ENCODE data around the gene ZNF276.
"Not testable (repeated sequence)": the region's sequence is repeated elsewhere in the genome, so short reads cannot be mapped to it uniquely, and the experiment has no call there.

Gene ZNF276

DNA sequence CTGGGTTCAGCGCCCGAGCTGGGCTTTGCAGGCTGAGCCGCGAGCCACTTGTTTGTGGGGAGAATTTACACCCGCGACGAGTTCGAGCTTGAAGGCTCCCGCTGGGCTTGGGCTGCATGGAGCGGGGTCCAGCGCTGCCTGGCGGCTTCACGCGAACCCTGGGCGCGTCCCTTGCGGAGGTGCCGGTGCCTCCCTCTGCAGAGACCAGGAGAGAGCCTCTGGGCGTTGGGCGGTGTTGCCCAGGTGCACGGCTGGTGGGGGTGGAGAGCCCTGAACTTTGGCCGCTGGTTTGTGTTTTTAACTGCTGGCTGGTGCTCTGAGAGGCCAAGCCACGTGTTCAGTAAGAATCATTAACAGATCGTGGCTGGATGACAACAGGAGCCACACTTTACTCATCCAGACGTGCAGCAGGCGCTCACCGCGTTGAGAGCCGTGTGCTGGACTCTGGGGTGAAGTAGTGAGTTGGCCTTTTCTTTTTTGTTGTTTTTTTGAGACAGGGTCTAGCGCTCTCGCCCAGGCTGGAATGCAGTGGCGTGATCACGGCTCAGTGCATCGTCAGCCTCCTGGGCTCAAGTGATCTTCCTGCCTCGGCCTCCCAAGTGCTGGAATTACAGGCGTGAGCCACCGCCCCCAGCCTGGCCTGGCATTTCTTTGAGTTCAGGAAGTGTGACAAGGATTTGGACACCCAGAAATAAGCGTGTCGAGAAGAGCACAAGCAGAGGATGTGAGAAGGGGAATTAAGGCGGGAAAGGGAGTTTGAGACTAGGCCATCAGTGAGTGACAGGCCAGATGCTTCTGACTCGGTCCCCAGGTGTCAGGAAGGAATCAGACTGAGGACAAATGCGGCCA lies 34.0 kb upstream of the ZNF276 start:
- TF ChIP-seq, protein P1, sequence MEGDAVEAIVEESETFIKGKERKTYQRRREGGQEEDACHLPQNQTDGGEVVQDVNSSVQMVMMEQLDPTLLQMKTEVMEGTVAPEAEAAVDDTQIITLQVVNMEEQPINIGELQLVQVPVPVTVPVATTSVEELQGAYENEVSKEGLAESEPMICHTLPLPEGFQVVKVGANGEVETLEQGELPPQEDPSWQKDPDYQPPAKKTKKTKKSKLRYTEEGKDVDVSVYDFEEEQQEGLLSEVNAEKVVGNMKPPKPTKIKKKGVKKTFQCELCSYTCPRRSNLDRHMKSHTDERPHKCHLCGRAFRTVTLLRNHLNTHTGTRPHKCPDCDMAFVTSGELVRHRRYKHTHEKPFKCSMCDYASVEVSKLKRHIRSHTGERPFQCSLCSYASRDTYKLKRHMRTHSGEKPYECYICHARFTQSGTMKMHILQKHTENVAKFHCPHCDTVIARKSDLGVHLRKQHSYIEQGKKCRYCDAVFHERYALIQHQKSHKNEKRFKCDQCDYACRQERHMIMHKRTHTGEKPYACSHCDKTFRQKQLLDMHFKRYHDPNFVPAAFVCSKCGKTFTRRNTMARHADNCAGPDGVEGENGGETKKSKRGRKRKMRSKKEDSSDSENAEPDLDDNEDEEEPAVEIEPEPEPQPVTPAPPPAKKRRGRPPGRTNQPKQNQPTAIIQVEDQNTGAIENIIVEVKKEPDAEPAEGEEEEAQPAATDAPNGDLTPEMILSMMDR (conservative IDR thresholded peaks at IDR 0.05), result no peak
- H3K27ac ChIP-seq, result peak overlapping the region; percentile 59

DNA sequence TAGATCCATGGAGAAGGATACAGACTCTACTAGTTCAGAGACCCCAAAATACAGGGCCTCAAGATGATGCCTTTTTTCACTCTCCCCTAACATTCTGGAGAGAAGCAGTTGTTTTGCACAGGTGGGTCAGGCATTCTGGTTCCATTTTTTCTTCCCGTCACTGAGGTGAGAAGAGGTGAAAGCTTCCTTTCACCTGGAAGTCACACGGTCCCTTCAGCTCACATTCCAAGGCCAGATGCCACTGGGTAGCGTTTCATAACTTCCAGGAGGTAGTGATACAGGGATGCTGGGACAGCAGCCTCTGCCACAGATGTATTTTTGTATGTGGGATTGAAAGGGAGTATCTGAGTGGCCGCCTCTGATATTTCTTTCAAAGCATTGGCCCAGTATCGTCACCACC lies 32.9 kb upstream of the ZNF276 start:
- no peak overlapping the region for H3K27ac ChIP-seq
- TF ChIP-seq, protein P1 (conservative IDR thresholded peaks at IDR 0.05), result no peak

DNA sequence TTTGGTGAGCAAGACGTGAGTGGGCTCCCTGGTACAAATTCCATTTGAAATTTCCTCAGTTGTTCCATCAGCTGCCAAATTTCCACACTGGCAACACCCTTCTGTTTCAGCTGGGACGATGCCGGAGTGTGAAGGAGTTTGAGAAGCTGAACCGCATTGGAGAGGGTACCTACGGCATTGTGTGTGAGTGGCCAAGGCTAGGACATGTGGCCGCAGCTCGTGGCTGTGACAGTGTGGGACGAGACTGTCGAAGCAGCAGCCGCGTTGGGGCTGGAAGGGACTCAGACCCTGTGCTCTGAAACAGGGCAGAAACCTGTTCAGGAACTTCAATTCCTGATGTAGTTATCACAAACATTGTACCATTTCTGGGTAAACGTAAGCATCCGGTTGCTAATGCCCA lies 32.2 kb upstream of the ZNF276 start:
- H3K27ac ChIP-seq, result no peak overlapping the region
- TF ChIP-seq, protein P1 (conservative IDR thresholded peaks at IDR 0.05), result no peak

DNA sequence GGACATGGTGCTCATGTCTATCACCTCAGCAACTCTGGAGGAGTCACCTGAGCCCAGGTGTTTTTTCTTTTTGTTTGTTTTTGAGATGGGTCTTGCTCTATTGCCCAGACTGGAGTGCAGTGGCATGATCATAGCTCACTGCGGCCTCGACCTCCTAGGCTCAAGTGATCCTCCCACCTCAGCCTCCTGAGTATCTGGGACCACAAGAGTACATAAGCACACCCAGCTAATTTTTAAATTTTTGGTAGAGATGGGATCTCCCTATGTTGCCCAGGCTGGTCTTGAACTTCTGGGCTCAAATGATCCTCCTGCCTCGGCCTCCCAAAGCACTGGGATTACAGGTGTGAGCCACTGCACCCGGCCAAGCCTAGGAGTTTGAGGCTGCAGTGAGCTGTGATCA lies 31.7 kb upstream of the ZNF276 start:
- H3K27ac ChIP-seq, result not testable (repeated sequence)

DNA sequence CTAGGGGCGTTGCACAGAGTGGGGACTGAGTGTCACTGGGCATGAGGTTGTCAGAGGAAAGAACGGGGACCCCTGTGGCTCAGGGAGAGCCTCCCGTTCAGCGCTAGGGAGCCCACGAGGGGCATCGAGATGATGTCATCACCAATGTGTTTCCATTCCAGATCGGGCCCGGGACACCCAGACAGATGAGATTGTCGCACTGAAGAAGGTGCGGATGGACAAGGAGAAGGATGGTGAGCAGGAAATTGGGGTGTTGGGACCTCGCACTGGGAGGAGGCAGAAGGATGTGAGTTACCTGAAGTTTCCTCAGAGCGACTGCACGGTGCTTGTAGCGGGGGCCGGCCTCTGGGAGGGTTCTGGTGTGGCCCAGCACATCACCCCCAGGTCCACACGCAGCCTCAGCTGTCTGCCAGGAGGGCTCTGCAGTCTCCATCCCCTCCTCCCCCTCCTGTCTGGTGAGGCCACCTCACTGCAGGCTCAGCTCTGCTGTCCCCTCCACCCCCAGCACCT lies 30.9 kb upstream of the ZNF276 start:
- no peak overlapping the region for H3K27ac ChIP-seq
- TF ChIP-seq, protein P1 (conservative IDR thresholded peaks at IDR 0.05), result no peak

DNA sequence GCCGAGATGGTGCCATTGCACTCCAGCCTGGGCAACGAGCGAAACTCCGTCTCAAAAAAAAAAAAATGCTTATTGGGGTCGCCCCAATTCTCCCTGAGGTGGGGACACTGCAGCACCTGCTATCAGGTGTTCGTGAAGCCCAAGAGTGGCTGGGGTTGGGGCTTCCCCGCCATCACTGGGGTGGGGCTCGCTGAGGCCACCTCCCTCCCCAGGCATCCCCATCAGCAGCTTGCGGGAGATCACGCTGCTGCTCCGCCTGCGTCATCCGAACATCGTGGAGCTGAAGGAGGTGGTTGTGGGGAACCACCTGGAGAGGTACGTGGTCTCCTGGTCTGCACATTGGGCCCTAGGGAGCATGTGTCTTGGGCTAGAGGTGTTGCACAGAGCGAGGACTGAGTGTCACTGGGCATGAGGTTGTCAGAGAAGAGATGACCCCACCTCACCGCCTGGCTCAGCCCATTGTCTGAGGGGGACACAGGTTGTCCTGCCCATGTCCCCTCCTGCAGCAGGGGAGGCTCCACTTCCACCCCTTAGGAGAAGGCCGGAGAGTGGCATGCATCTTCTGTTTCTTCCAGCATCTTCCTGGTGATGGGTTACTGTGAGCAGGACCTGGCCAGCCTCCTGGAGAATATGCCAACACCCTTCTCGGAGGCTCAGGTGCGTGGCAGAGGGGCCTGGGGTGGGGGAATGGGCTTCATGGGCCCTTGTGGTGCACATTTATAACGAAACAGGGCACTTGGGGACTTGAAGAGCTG lies 29.9 kb upstream of the ZNF276 start:
- no peak overlapping the region for H3K27ac ChIP-seq
- TF ChIP-seq, protein P1 (conservative IDR thresholded peaks at IDR 0.05), result no peak

DNA sequence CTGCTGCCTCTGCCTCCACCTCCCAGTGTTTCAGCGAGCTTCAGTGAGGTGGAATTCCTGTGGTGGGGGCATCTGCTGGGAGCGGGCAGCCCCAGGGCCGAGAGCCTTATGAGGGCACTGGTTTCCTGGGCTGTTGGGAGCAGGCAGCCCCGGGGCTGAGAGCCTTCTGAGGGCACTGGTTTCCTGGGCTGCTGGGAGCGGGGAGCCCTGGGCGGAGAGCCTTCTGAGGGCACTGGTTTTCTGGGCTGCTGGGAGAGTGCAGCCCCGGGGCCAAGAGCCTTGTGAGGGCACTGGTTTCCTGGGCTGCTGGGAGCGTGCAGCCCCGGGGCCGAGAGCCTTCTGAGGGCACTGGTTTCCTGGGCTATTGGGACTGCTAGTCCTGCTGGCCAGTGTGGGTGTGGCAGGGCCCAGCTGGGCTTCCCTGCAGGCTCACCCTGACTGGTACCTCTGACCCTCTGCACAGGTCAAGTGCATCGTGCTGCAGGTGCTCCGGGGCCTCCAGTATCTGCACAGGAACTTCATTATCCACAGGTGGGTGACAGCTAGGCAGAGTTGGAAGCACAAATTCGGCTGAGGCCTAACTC lies 29.3 kb upstream of the ZNF276 start:
- TF ChIP-seq, protein P1 (conservative IDR thresholded peaks at IDR 0.05), result no peak

More for the DNA sequence above, 29.3 kb upstream of the ZNF276 start:
- no peak overlapping the region for H3K27ac ChIP-seq
